Astrocyte of the spinal cord (primary cell): ENCODE measurements around the gene MAGEA12.
"Not testable (repeated sequence)": the region's sequence is repeated elsewhere in the genome, so short reads cannot be mapped to it uniquely, and the experiment has no call there.

ENCODE experiments used
- DNase-seq: peaks from one replicate; pipeline ENCODE4 v3.0.0; 2011; ENCODE audit warnings: low read depth, low spot score
- H3K4me3 ChIP-seq: 2 replicates; pipeline ENCODE4 v1.5.1; 2011; ENCODE audit warnings: low read depth, mild to moderate bottlenecking, low read length, moderate library complexity
- in situ Hi-C: cut with HindIII; loops from 2 replicates; pipeline ENCODE4 v1.10.0; 2017; ENCODE audit warnings: low sequenced_read_pairs
- TF ChIP-seq, protein P1 (sequence below): IDR thresholded peaks from 2 replicates; pipeline ENCODE4 v1.5.1; 2012; ENCODE audit warnings: low read depth, mild to moderate bottlenecking, low read length, inconsistent platforms

MAGEA12 gene

DNA sequence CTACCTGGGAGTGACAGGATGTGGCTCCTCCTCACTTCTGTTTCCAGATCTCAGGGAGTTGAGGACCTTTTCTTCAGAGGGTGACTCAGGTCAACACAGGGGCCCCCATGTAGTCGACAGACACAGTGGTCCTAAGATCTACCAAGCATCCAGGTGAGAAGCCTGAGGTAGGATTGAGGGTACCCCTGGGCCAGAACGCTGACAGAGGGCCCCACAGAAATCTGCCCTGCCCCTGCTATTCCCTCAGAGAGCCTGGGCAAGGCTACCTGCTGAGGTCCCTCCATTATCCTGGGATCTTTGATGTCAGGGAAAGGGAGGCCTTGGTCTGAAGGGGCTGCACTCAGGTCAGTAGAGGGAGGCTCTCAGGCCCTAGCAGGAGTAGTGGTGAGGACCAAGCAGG is 1.5 kb downstream of the MAGEA12 start:
- TF ChIP-seq, protein P1, sequence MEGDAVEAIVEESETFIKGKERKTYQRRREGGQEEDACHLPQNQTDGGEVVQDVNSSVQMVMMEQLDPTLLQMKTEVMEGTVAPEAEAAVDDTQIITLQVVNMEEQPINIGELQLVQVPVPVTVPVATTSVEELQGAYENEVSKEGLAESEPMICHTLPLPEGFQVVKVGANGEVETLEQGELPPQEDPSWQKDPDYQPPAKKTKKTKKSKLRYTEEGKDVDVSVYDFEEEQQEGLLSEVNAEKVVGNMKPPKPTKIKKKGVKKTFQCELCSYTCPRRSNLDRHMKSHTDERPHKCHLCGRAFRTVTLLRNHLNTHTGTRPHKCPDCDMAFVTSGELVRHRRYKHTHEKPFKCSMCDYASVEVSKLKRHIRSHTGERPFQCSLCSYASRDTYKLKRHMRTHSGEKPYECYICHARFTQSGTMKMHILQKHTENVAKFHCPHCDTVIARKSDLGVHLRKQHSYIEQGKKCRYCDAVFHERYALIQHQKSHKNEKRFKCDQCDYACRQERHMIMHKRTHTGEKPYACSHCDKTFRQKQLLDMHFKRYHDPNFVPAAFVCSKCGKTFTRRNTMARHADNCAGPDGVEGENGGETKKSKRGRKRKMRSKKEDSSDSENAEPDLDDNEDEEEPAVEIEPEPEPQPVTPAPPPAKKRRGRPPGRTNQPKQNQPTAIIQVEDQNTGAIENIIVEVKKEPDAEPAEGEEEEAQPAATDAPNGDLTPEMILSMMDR = no peak
- in situ Hi-C loops = no loop called here
- DNase-seq = no peak

DNA sequence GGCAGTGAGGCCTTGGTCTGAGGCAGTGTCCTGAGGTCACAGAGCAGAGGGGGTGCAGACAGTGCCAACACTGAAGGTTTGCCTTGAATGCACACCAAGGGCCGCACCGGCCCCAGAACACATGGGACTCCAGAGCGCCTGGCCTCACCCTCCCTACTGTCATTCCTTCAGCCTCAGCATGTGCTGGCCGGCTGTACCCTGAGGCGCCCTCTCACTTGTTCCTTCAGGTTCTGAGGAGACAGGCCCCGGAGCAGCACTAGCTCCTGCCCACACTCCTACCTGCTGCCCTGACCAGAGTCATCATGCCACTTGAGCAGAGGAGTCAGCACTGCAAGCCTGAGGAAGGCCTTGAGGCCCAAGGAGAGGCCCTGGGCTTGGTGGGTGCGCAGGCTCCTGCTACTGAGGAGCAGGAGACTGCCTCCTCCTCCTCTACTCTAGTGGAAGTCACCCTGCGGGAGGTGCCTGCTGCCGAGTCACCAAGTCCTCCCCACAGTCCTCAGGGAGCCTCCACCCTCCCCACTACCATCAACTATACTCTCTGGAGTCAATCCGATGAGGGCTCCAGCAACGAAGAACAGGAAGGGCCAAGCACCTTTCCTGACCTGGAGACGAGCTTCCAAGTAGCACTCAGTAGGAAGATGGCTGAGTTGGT is 2.4 kb downstream of the MAGEA12 start:
- DNase-seq = no peak
- TF ChIP-seq, protein P1 = no peak
- in situ Hi-C loops = no loop called here
- no peak overlapping the region for H3K4me3 ChIP-seq

More for the DNA sequence above, 1.5 kb downstream of the MAGEA12 start:
- H3K4me3 ChIP-seq = no peak overlapping the region

DNA sequence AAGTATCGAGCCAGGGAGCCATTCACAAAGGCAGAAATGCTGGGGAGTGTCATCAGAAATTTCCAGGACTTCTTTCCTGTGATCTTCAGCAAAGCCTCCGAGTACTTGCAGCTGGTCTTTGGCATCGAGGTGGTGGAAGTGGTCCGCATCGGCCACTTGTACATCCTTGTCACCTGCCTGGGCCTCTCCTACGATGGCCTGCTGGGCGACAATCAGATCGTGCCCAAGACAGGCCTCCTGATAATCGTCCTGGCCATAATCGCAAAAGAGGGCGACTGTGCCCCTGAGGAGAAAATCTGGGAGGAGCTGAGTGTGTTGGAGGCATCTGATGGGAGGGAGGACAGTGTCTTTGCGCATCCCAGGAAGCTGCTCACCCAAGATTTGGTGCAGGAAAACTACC is 3.0 kb downstream of the MAGEA12 start:
- DNase-seq, in situ Hi-C loops, H3K4me3 ChIP-seq: not testable (repeated sequence)

DNA sequence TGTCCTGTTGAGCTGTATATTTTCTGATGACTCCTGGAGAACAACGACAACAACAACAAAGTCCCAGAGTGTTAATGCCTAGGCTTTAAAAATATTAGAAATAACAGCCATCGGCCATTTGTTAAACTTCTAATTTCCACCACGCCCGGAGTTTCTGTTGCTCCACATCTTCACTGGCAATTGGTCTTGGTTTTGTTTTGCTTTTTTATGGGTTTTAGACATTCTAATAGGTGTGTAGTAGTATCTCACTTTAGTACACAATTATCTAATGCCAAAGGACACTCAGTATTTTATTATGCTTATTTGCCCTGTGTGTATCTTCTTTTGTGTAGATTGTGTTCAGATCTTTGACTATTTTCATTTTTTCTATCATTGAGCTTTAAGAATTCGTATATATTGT is 5.0 kb downstream of the MAGEA12 start:
- in situ Hi-C loops = no loop called here
- no peak for DNase-seq
- H3K4me3 ChIP-seq = no peak overlapping the region
- TF ChIP-seq, protein P1 = no peak

DNA sequence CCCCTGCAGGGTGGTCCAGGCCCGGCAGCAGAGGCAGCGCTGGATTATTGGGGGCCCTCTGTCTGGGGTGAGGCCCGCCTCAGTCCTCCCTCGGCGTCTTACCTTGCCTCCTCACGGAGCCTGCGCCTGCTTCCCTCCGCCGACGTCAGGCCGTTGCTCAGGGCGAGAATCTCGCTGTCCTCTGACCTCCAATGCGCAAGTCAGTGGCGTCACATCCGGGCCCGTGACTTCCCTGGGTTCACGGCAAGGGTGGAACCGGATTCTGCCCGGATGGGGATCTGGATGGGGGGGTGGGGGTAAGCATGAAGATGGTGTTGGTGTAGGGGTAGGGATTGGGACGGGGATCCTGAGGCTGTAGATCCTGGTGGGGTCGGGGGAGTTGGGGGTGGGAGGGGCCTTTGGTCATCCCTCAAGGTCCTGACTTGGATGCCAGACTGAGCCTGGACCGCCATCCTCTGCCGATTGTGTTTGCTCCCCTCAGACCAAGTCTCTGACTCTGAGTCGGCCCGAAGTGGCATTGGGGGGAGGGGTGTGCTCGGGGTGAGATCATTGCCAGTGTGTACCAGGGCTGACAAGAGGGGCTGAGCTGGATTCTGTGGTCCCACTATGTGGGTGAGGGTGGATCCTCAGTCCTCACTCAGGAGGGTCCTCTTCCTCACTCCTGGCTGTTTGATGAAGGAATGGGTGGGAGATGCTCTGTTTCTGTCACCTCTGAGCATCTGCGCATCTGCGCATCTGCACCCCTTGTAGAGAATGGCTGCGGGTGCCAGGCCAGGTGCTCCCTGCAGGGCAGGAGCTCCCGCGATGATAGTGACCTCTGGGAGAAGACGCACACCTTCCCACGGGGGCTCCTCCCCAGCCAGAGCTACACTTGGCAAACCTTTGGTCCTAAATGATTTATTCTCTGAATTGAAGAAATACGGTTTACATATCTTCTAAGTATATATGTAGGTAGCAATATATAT is 20.4 kb downstream of the MAGEA12 start, which contains the start of gene MAGEA2:
TSS of gene MAGEA2 (minus strand) at position 157 of the 965 bp plus-strand sequence. CDS start 2,479 bp downstream, outside the sequence.
- H3K4me3 ChIP-seq, in situ Hi-C loops, DNase-seq: not testable (repeated sequence)

DNA sequence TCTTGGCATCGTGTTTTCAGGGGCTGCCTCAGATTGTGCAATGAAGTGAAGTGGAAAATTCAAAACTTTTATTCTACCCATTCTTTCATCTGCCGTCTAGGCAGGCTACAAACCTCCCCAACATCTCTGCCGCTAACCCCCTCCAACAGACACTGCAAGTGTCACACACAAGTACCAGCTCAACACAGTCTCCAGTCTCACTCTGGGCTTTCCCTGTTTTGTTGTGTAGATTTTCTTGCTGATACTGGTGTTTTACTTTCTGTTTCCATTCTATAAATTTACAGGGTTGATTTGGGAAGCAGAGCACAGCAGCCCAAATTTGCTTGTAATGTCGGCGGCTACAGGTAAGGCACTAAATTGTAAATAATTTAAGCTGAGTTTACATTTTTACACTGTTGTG is 21.3 kb downstream of the MAGEA12 start:
- in situ Hi-C loops, DNase-seq, H3K4me3 ChIP-seq: not testable (repeated sequence)

DNA sequence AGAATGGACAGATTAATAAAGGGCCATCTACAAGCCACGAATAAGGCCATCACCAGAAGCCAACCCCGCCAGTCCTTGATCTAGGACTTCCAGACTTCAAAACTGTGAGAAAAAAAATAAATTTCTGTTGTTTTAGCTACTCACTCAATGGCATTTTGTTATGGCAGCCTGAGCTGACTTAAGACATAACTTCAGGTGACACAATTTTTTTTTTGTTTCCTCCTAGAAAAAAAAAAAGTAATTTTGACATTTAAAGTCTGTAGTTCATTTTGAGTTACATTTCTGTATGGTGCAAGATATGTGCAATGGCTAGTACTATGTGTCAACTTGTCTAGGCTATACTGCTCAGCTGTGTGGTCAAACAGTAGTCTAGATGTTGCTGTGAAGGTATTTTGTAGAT is 25.4 kb downstream of the MAGEA12 start, which contains the start of gene CSAG3:
TSS of gene CSAG3 (plus strand) at position 301 of the 400 bp plus-strand sequence.
- DNase-seq, in situ Hi-C loops, H3K4me3 ChIP-seq: not testable (repeated sequence)

DNA sequence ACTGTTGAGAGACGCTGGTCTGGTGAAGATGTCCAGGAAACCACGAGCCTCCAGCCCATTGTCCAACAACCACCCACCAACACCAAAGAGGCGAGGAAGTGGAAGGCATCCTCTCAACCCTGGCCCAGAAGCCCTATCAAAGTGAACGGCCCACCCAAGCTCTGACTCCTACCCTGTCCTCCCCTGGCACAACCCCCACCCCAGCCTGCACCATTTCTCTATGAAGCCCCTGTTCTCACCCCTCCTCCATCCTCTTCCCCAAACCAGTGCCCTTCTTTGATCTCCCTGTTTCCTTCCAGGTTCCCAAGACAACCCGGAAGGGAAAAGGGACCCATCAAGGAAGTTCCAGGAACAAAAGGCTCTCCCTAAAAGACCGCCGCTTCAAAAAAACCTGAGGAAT is 26.0 kb downstream of the MAGEA12 start:
- in situ Hi-C loops, DNase-seq, H3K4me3 ChIP-seq: not testable (repeated sequence)

DNA sequence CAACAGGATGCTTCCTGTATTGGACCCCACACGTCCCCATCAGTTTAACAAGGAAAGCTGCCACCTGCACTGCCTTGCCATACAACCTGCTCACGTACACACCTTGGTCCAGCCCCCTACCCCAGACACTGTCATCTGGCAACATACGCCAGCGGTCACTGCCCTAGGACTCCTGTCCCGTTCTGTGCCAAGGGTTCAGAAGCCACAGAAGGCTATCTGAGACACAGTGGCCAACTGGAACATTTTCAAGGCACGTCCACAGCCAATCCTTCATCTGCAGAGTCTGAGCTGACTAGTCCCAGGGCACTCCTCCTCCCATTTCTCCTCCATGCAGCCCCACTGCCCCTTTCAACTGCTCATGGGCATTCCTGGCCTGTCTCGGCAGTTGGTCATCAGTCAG is 28.0 kb downstream of the MAGEA12 start:
- H3K4me3 ChIP-seq, in situ Hi-C loops: not testable (repeated sequence)

DNA sequence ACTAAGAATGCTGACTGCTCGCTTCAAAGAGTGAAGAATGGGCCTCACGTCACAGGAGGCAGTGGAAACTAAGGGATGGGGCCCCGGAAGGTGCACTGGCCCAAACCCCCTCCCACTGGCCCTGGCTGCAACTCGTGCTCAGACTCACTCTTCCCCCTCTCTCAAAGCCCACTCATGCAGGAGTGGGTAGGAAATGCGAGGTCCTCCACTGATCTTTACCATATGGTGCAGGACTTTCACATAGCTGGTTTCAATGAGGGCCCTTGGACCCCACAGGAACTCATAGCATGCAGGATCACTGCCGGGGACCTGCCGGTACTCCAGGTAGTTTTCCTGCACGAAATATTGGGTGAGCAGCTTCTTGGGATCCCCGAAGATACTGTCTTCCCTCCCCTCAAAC is 33.0 kb downstream of the MAGEA12 start:
- DNase-seq, in situ Hi-C loops, H3K4me3 ChIP-seq: not testable (repeated sequence)

More for the DNA sequence above, 28.0 kb downstream of the MAGEA12 start:
- not testable (repeated sequence) for DNase-seq

DNA sequence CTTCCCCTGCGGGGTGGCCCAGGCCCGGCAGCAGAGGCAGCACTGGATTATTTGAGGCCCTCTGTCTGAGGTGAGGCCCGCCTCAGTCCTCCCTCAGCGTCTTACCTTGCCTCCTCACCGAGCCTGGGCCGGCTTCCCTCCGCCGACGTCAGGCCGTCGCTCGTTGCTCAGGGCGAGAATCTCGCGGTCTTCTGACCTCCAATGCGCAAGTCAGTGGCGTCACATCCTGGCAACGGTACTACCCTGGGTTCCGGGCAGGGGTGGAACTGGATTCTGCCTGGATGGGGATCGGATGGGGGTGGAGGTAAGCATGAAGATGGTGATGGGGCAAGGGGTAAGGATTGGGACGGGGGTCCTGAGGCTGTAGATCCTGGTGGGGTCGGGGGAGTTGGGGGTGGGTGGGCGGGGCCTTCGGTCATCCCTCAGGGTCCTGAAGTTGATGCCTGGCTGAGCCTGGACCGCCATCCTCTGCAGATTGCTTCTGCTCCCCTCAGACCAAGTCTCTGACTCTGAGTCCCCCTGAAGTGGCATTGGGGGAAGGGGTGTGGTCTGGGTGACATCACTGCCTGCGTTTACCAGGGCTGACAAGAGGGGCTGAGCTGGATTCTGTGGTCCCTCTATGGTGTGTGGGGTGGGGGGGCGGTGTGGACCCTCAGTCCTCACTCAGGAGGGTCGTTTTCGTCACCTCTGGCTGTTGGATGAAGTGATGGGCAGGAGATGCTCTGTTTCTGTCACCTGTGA is 36.2 kb downstream of the MAGEA12 start, which contains the start of gene MAGEA6:
TSS of gene MAGEA6 (minus strand) at position 141 of the 741 bp plus-strand sequence. CDS start 2,039 bp downstream, outside the sequence.
- H3K4me3 ChIP-seq, in situ Hi-C loops, DNase-seq: not testable (repeated sequence)

DNA sequence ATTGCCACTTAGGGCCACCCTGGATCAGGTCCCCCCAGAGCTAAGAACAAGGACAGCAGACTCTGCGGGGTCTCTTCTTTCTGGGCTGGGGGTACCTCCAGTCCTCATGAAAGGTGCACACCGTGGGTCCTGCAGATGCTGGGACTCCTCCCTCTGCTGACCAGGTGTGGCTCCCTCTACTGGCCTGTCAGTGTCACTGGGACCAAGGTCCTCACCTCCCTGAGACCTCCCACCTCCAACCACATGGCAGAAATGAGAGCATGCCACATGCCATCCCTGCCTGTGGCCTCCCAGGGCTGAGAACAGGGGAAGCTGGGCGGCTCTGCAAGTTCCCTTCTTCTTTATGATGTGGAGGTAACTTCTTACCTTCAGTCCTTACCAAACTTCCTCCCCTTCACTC is 53.5 kb downstream of the MAGEA12 start:
- DNase-seq, in situ Hi-C loops, H3K4me3 ChIP-seq: not testable (repeated sequence)
